Right forelimb (tissue), 1 donor: ENCODE data around the gene PTPRD.
"Not testable (repeated sequence)": the region's sequence is repeated elsewhere in the genome, so short reads cannot be mapped to it uniquely, and the experiment has no call there.

ENCODE experiments used
- DNase-seq: peaks from one replicate; pipeline ENCODE4 v3.0.0-alpha.2; 2018

PTPRD gene

GRCh38 chr9:9099646-9100045 is 1513.2 kb downstream of the PTPRD start:
- no peak for DNase-seq

- DNase-seq: not testable (repeated sequence)
These were observed 1515.5 kb downstream of the PTPRD start for GRCh38 chr9:9097254-9097653.

GRCh38 chr9:9091387-9091786 is 1521.4 kb downstream of the PTPRD start:
- DNase-seq: no peak

- DNase-seq: no peak
These were observed 1533.3 kb downstream of the PTPRD start for GRCh38 chr9:9079473-9079872.

GRCh38 chr9:9078301-9078700 is 1534.5 kb downstream of the PTPRD start:
- no peak for DNase-seq

GRCh38 chr9:9061627-9062026 is 1551.2 kb downstream of the PTPRD start:
- no peak for DNase-seq

- no peak for DNase-seq
These were observed 1558.3 kb downstream of the PTPRD start for GRCh38 chr9:9054354-9054992.

GRCh38 chr9:9045572-9045971 is 1567.2 kb downstream of the PTPRD start:
- DNase-seq: no peak

GRCh38 chr9:9045072-9045471 is 1567.7 kb downstream of the PTPRD start:
- DNase-seq: no peak

- not testable (repeated sequence) for DNase-seq
These were observed 1569.0 kb downstream of the PTPRD start for GRCh38 chr9:9043788-9044187.

GRCh38 chr9:9041756-9042155 is 1571.0 kb downstream of the PTPRD start:
- no peak for DNase-seq

- DNase-seq: no peak
These were observed 1579.8 kb downstream of the PTPRD start for GRCh38 chr9:9033022-9033421.

- DNase-seq: no peak
These were observed 1596.2 kb downstream of the PTPRD start for GRCh38 chr9:9016597-9016996.

GRCh38 chr9:9004810-9005209 is 1608.0 kb downstream of the PTPRD start:
- peak; percentile 46 for DNase-seq

GRCh38 chr9:9002826-9003583 is 1609.8 kb downstream of the PTPRD start:
- DNase-seq: no peak

GRCh38 chr9:8980496-8981013 is 1632.2 kb downstream of the PTPRD start:
- DNase-seq: no peak

GRCh38 chr9:8978334-8978733 is 1634.5 kb downstream of the PTPRD start:
- DNase-seq: no peak

- not testable (repeated sequence) for DNase-seq
These were observed 1644.5 kb downstream of the PTPRD start for GRCh38 chr9:8968350-8968749.

GRCh38 chr9:8963885-8964284 is 1648.9 kb downstream of the PTPRD start:
- no peak for DNase-seq

GRCh38 chr9:8962084-8962483 is 1650.7 kb downstream of the PTPRD start:
- DNase-seq: no peak

GRCh38 chr9:8961186-8961851 is 1651.5 kb downstream of the PTPRD start:
- peak; percentile 42 for DNase-seq

- no peak for DNase-seq
These were observed 1652.5 kb downstream of the PTPRD start for GRCh38 chr9:8960254-8960653.

GRCh38 chr9:8958358-8958757 is 1654.4 kb downstream of the PTPRD start:
- DNase-seq: no peak

GRCh38 chr9:8955315-8955714 is 1657.5 kb downstream of the PTPRD start:
- DNase-seq: no peak
